Stimulated activated CD8-positive, alpha-beta memory T cell treated with anti-CD3 and anti-CD28 coated beads, Interleukin-12 subunit alpha, Interleukin-12 subunit beta, amount 100 ng/mL, for 1 hour (primary cell): ENCODE data around the gene PEX12.
"Not testable (repeated sequence)": the region's sequence is repeated elsewhere in the genome, so short reads cannot be mapped to it uniquely, and the experiment has no call there.

Experiments used
- DNase-seq: peaks from one replicate; pipeline ENCODE4 v3.0.0-alpha.2; 2020; ENCODE audit warnings: low read depth

PEX12 gene

GRCh38 chr17:35578197-35578928, at the start of gene PEX12:
TSS of gene PEX12 (minus strand) at chr17:35578571. CDS start at chr17:35578021, 550 bp downstream.
- peak; percentile 82 for DNase-seq

GRCh38 chr17:35627417-35627816, 49.0 kb upstream of the PEX12 start:
- no peak for DNase-seq

GRCh38 chr17:35621768-35622167, 43.4 kb upstream of the PEX12 start:
- no peak for DNase-seq

GRCh38 chr17:35618628-35619027, 40.3 kb upstream of the PEX12 start:
- no peak for DNase-seq

GRCh38 chr17:35617505-35617904, 39.1 kb upstream of the PEX12 start:
- no peak for DNase-seq

- no peak for DNase-seq
Observed at GRCh38 chr17:35616536-35616935, 38.2 kb upstream of the PEX12 start.

- no peak for DNase-seq
Observed at GRCh38 chr17:35614810-35615209, 36.4 kb upstream of the PEX12 start.

GRCh38 chr17:35612924-35613521, 34.7 kb upstream of the PEX12 start:
- DNase-seq = no peak

GRCh38 chr17:35610746-35611145, 32.4 kb upstream of the PEX12 start:
- DNase-seq = not testable (repeated sequence)

GRCh38 chr17:35609831-35610230, 31.5 kb upstream of the PEX12 start:
- no peak for DNase-seq

GRCh38 chr17:35607239-35607847, 29.0 kb upstream of the PEX12 start:
- DNase-seq = no peak

GRCh38 chr17:35605678-35606077, 27.3 kb upstream of the PEX12 start:
- no peak for DNase-seq

- no peak for DNase-seq
Observed at GRCh38 chr17:35603674-35604073, 25.3 kb upstream of the PEX12 start.

GRCh38 chr17:35597604-35598003, 19.2 kb upstream of the PEX12 start:
- no peak for DNase-seq

GRCh38 chr17:35596530-35597233, 18.3 kb upstream of the PEX12 start:
- no peak for DNase-seq

GRCh38 chr17:35596072-35596471, 17.7 kb upstream of the PEX12 start:
- no peak for DNase-seq

- DNase-seq = no peak
Observed at GRCh38 chr17:35588196-35588920, 10.0 kb upstream of the PEX12 start.

- peak; percentile 96 for DNase-seq
Observed at GRCh38 chr17:35587074-35587961, 8.9 kb upstream of the PEX12 start, which contains the start of gene AP2B1. TSS of gene AP2B1 (plus strand) at chr17:35587322. CDS start at chr17:35594031, 6,709 bp downstream.

GRCh38 chr17:35586569-35587073, 8.2 kb upstream of the PEX12 start:
- DNase-seq = no peak

- DNase-seq = no peak
Observed at GRCh38 chr17:35584061-35584460, 5.7 kb upstream of the PEX12 start.
